Epithelial cell of proximal tubule (primary cell): ENCODE results near the gene AIFM1. TPM values are rescaled to one million over a fixed set of nuclear protein-coding genes. Genes with fewer than 3 reads are reported as not detected.

Experiments used
- DNase-seq: peaks from one replicate; pipeline ENCODE4 v3.0.0-alpha.2; 2011; ENCODE audit warnings: low read depth
- H3K4me3 ChIP-seq: 2 replicates; pipeline ENCODE4 v1.5.1; 2011; ENCODE audit warnings: low read depth, mild to moderate bottlenecking, low read length
- total RNA-seq: library from RNA; depleted of rRNA; stranded (reverse); fragments of >200 nt; gene quantifications from 2 replicates; pipeline ENCODE4 v1.2.3, GENCODE V29; 2015
- TF ChIP-seq, protein P1 (sequence below): conservative IDR thresholded peaks from 2 replicates; pipeline ENCODE4 v1.5.1; 2012; ENCODE audit warnings: low read depth, mild to moderate bottlenecking, low read length

AIFM1 gene
- total RNA-seq, 1 donor from 2014 or later: 29.8 TPM

GRCh38 chrX:130176942-130177341, 11.3 kb upstream of the AIFM1 start:
- no peak overlapping the region for H3K4me3 ChIP-seq
- TF ChIP-seq, protein P1, sequence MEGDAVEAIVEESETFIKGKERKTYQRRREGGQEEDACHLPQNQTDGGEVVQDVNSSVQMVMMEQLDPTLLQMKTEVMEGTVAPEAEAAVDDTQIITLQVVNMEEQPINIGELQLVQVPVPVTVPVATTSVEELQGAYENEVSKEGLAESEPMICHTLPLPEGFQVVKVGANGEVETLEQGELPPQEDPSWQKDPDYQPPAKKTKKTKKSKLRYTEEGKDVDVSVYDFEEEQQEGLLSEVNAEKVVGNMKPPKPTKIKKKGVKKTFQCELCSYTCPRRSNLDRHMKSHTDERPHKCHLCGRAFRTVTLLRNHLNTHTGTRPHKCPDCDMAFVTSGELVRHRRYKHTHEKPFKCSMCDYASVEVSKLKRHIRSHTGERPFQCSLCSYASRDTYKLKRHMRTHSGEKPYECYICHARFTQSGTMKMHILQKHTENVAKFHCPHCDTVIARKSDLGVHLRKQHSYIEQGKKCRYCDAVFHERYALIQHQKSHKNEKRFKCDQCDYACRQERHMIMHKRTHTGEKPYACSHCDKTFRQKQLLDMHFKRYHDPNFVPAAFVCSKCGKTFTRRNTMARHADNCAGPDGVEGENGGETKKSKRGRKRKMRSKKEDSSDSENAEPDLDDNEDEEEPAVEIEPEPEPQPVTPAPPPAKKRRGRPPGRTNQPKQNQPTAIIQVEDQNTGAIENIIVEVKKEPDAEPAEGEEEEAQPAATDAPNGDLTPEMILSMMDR: no peak
- DNase-seq: no peak

DNA sequence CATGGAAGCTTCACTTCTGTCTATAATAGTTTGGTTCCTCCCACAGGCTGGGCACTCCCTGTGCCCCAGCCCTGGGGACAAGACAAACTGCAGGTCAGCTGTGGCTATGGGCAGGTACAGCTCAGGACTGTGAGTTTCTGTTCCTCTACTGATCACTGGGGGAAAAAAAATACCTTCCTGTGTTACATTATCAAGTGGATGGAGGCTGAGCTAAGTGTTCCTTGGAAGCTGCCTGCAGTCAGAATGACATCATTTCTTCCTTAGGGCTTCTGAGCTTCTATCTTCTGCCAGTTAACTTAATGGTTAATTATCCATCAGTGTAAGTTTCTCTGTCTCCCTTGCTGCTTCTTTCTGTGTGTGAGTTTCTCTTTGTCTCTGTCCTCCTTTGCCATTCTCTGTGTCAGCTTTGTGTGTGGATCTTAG, 10.7 kb upstream of the AIFM1 start:
- DNase-seq: no peak
- TF ChIP-seq, protein P1: no peak
- no peak overlapping the region for H3K4me3 ChIP-seq

DNA sequence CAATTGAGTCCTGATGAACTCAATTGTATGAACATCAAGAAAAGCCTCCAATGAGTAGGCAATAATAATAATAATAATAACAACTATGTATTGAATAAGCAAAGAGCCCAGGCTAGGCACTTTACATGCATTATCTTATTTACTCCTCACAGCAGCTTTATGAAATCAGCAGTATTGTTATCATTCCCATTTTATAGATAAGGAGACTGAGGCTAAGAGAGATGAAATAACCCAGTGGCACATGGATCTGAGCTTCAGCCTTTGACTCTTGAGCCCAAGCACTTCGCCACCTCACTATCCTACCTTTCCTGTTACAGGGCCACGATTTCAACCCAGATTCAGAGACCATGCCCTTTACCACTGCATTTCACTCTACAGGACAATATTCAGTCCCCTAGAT, 9.3 kb upstream of the AIFM1 start:
- TF ChIP-seq, protein P1: no peak
- no peak for DNase-seq
- no peak overlapping the region for H3K4me3 ChIP-seq

- TF ChIP-seq, protein P1: no peak
- no peak overlapping the region for H3K4me3 ChIP-seq
- DNase-seq: no peak
Observed at GRCh38 chrX:130174045-130174704, 8.5 kb upstream of the AIFM1 start.

DNA sequence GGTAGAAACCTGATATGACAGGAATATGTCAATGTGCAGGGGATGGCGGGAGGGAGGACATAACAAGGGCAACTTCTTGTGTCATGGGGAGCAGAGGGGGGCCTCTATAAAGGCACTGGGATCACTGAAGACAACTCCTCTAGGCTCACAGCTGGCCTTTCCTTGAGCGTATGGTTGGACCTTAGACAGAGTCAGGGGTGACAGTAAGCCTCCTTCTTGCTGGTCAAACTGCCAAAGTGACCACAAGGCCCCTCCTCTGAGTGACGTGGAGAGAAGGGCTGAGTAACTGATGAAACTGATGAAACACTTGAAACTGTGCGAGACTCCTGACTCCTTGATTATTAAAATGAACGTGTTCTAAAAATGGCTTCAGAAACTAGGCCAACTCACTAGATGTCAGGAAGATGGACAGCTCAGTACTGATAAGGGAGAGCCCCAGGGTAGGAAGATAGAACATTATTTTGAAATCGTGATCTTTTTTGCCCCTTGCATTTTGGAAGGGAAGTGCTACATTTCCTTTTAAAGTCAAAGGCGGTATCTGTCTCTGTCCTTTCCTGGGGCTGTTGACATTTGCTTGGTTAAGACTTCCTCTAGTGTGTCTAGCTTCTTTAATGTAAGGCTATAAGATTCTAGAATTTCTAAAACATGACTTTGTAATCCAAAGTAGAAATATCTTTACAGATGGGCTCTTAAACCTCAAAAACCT, 7.7 kb upstream of the AIFM1 start:
- no peak for DNase-seq
- TF ChIP-seq, protein P1: no peak
- H3K4me3 ChIP-seq: no peak overlapping the region

- peak overlapping the region; percentile 57 for H3K4me3 ChIP-seq
- TF ChIP-seq, protein P1: no peak
- DNase-seq: no peak
Observed at GRCh38 chrX:130172127-130172845, 6.6 kb upstream of the AIFM1 start.
